22Rv1 (cell line): ENCODE results near the gene CEACAM19.

ENCODE experiments used
- H3K27ac ChIP-seq: fragments of 450-650 bp; 2 replicates; pipeline ENCODE4 v1.5.1; 2017
- CTCF ChIP-seq: fragments of 450-650 bp; IDR thresholded peaks from 2 replicates; pipeline ENCODE4 v1.5.1; 2017; ENCODE audit warnings: mild to moderate bottlenecking
- ZFX ChIP-seq: fragments of 450-650 bp; IDR thresholded peaks from 2 replicates; pipeline ENCODE4 v1.6.1; 2017; ENCODE audit warnings: antibody characterized with exemption, borderline replicate concordance

CEACAM19 gene

GRCh38 chr19:44634785-44635184 is 36.5 kb upstream of the CEACAM19 start:
- H3K27ac ChIP-seq = no peak overlapping the region
- TF ChIP-seq ZFX (no peak), CTCF (no peak)

- no peak for TF ChIP-seq CTCF
- no peak for TF ChIP-seq ZFX
- H3K27ac ChIP-seq = no peak overlapping the region
Measured at GRCh38 chr19:44635581-44636438, 35.5 kb upstream of the CEACAM19 start.

GRCh38 chr19:44636439-44637389 is 34.6 kb upstream of the CEACAM19 start:
- TF ChIP-seq CTCF (no peak), ZFX (no peak)
- H3K27ac ChIP-seq = no peak overlapping the region

GRCh38 chr19:44637390-44637764 is 33.9 kb upstream of the CEACAM19 start:
- H3K27ac ChIP-seq = no peak overlapping the region
- TF ChIP-seq ZFX = no peak
- TF ChIP-seq CTCF = no peak

- no peak overlapping the region for H3K27ac ChIP-seq
- no peak for TF ChIP-seq CTCF
- TF ChIP-seq ZFX = no peak
Measured at GRCh38 chr19:44640518-44640917, 30.8 kb upstream of the CEACAM19 start.

- no peak overlapping the region for H3K27ac ChIP-seq
- no peak for TF ChIP-seq CTCF
- TF ChIP-seq ZFX = no peak
Measured at GRCh38 chr19:44641501-44642265, 29.6 kb upstream of the CEACAM19 start.
